MV-4-11 (cell line): ENCODE measurements around the gene OR52E4.

Source experiments
- DNase-seq: peaks from one replicate; lab custom pipeline; 2025; lab: John Stamatoyannopoulos, UW

Gene OR52E4

GRCh38 chr11:5880329-5880728, at the start of gene OR52E4:
Gene OR52E4 (plus strand): TSS chr11:5880629. CDS start chr11:5884293, 3,664 bp downstream.
- no peak for DNase-seq

GRCh38 chr11:5831196-5831829, 49.1 kb upstream of the OR52E4 start:
- DNase-seq, result no peak

GRCh38 chr11:5833446-5833845, 47.0 kb upstream of the OR52E4 start:
- no peak for DNase-seq

DNA sequence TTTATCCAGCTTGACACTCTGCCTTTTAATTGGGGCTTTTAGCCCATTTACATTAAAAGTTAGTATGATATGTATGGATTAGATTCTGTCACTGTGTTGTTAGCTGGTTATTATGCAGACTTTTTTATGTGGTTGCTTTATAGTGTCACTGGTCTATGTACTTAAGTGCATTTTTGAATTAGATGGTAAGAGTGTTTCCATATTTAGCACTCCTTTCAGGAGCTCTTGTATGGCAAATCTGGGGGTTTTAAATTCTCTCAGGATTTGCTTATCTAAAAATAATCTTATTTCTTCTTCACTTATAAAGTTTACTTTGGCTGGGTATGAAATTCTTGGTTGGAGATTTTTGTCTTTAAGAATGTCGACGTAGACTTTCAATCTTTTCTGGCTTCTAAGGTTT, 42.7 kb upstream of the OR52E4 start:
- no peak for DNase-seq

DNA sequence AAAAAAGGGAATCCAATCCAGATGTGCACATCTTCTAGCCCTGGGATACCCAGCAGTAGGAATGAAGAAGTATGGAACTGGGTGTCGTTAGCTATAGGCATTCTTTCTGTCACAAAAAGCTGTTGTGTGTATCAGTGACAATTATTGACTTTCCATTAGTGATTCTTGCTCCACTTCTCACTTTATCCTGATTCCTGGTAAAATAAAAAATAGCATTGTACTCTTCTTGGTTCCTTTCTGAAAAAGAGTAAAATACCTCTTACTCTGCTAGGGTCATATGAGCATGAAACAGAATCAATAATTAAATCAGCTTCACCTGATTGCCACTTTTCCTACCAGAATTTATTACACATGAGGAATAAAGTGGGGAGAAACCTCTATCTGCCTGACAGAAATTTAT, 38.6 kb upstream of the OR52E4 start, which contains the start of gene OR52E6:
OR52E6 (minus strand) TSS at position 101 of the 400 bp plus-strand sequence; CDS start at position 101, 0 bp downstream.
- no peak for DNase-seq

DNA sequence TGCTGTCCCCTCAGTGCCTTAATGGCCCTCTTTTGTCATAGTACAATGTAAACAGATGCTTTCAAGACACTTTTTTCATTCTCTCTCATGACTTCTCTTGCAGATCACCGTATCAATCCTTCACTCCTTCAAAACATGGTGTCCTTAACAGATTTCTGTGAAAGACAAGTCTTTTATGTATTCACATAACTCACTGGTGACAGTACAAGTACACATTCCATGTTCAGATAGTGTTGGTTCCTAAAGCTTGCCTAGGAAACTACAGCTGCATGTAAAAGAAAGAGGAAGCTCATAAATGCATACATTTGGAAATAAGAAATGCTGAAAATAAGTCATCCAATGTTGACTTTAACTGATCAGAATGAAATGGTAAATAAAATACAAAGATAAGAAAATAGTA, 33.7 kb upstream of the OR52E4 start:
- DNase-seq, result peak; percentile 16

DNA sequence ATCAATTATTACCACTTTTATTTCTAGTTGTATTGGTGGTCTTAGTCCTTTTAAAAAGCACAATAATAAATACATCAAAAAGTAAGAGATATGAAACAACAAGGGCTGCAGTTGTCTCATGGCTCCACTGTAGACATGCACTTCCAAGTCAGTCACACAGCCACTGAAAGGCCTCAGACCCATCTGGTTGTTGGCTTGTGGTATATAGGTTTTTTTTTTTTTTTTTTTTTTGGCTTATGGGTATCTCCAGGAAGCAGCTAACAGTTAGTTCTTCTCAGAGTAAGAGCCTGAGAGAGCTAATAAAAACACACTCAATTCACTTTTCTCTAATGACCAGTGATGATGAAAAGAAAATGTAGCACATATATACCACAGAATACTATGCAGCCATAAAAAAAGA, 32.7 kb upstream of the OR52E4 start:
- no peak for DNase-seq

GRCh38 chr11:5851002-5851401, 29.4 kb upstream of the OR52E4 start:
- no peak for DNase-seq

- no peak for DNase-seq
Measured at GRCh38 chr11:5857590-5857989, 22.8 kb upstream of the OR52E4 start, which contains the start of gene OR52E8. Gene OR52E8 (minus strand): TSS chr11:5857690. CDS start chr11:5857690, 0 bp downstream.

GRCh38 chr11:5865826-5866225, 14.6 kb upstream of the OR52E4 start:
- DNase-seq, result no peak

- no peak for DNase-seq
Measured at GRCh38 chr11:5878564-5878963, 1.9 kb upstream of the OR52E4 start.

DNA sequence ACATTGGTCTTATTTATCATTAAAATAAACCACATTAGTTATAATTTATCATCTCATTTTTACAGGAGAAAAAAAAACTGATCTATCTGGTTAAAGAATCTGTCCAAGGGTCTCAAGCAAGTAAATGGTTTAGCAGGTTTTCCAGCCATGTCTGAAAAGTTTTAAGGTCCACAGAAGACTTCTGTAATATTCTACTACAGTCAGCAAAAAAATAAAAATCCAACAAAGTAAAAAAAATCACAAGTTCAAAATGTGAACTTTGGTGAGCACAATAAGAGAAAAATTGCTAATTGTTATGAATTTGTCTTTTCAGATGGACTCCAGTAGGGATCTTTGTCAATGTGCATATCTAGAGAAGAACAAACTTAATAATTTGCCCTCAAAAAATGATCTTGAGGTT, 1.3 kb downstream of the OR52E4 start:
- DNase-seq, result no peak

GRCh38 chr11:5887172-5887571, 6.7 kb downstream of the OR52E4 start:
- DNase-seq, result no peak

GRCh38 chr11:5887661-5888060, 7.2 kb downstream of the OR52E4 start:
- DNase-seq, result no peak

- DNase-seq, result no peak
Measured at GRCh38 chr11:5891216-5891800, 10.9 kb downstream of the OR52E4 start.

GRCh38 chr11:5892908-5893307, 12.5 kb downstream of the OR52E4 start, which contains the start of gene OR52E5:
Gene OR52E5 (plus strand): TSS chr11:5893208. CDS start chr11:5900777, 7,569 bp downstream.
- DNase-seq, result no peak

DNA sequence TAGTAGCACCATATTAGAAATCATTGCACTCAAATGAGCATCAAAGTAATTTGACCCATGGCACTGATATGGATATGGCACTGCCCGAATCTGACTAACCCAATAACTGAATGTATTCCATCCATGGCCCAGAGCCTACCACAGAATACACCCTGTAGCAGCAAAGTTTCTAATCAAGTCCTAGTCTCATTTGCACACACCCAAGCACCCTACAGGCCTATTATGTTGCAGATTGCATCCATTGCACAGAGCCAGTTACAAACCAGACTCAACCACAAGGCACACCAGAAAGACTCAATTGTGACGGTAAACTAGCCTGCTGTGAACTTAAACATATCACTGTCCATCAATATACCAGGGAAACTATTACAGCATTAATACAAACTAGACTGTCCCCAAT, 19.1 kb downstream of the OR52E4 start:
- no peak for DNase-seq

GRCh38 chr11:5910540-5910939, 30.1 kb downstream of the OR52E4 start:
- no peak for DNase-seq

DNA sequence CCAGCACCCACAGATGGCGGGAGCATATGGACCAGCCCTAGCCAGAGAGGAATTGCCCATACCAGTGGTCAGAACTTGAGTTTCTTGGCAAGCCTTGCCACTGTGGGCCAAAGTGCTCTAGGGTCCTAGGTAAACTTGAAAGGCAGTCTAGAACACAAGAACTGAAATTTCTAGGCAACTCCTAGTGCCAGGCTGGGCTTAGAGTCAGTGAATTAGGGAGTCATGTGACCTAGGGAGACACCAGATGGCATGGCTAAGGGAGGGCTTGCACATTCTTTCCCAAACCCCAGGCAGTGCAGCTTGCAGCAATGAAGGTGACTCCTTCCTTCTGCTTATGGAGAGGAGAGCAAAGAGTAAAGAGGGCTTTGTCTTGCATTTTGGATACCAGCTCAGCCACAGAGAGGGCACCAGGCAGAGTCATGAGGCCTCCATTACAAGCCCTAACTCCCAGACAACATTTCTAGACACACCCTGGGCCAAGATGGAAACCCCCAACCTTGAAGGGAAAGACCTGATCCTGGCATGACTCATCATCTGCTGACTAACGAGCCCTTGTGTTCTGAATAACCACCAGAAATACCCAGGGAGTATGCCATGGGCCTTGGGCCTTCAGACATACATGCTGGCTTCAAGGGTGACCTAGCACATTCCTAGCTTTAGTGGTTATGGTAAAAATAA, 42.5 kb downstream of the OR52E4 start:
- peak; percentile 11 for DNase-seq

GRCh38 chr11:5923427-5923776, 43.0 kb downstream of the OR52E4 start:
- DNase-seq, result no peak

- DNase-seq, result no peak
Measured at GRCh38 chr11:5923794-5924193, 43.4 kb downstream of the OR52E4 start.

DNA sequence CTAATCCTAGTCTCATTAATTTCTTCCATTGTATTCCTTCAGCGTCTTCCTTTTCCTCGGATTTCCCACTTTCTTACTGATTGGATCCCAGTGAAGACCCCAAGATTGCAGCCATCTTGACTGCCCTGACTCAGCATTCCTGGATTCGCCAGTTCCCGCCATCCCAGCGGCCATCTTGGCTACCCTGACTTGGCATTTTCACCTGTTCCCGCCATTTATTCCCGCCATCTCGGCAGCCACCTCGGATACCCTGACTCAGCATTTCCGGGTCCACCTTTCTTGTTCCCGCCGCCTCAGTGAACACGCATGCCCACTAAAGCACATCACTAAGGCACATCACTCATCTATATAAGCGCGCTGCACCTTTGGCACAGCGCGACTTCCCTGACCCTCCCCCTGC, 47.8 kb downstream of the OR52E4 start:
- DNase-seq, result no peak

DNA sequence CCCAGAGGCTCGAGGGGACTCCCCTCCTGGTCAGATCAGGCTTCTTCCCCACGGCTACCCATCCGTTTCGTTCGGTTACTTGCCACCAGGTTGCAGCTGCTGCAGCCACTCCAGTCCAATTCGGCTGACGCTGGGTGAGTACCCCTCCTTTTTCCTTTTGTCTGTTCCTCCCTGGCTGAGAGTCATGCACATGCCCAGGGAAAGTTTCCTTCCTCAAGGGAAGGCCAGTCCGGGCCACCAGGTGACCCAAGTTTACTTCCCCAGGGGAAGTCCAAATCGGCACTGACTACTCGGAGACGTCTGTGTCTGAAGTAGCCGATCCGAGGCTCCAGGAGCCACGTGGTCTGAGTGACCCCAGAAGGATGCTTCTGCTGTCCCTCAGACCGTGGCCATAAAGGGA, 48.4 kb downstream of the OR52E4 start:
- no peak for DNase-seq
